HG03520 (cell line): ENCODE data around the gene HCRTR1.
"Not testable (repeated sequence)": the region's sequence is repeated elsewhere in the genome, so short reads cannot be mapped to it uniquely, and the experiment has no call there.

Experiments used
- ATAC-seq: cut with Tn5 transposase; IDR thresholded peaks from one replicate; pipeline ENCODE4 v1.9.1; 2021; ENCODE audit warnings: mild to moderate bottlenecking, moderate library complexity; ENCODE audit not compliant: unreplicated experiment

HCRTR1 gene

DNA sequence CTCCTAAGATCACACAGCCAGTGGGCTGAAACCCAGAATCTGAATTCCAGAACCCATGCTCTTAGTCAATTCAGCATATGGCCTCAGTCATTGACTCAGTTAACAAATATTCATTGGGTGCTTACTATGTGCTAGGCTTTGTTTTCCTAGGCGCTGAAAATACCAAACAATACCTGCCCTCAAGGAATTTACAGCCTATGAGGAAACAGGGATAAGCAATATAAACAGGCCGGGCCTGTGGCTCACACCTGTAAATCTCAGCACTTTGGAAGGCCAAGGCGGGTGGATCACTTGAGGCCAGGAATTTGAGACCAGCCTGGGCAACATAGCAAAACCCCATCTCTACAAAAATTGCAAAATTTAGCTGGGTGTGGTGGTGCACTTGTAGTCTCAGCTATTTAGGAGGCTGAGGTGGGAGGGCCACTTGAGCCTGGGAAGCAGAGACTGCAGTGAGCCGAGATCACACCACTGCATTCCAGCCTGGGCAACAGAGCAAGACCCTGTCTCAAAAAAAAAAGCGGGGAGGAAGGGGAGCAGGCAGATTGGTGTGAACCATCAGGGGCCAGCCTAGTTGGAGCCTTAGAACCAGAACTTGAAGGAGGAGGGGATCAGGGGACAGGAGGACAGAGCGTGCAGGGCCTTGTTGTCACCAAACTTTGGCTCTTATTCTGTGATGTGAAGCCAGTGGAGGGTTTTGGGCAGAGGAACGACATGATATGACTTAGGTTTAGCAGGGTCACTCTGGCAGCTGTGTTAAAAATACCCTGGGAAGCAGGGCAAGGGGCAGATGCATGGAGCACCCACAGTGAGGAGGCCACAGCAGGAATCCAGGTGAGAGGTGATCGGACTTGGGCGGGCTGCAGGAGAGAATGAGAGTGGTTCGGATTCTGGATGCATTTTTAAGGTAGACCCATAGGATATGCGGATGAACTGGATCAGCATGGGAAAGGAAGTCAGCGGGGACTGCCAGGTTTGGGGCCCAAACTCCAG is 35.4 kb upstream of the HCRTR1 start:
- ATAC-seq: no peak

DNA sequence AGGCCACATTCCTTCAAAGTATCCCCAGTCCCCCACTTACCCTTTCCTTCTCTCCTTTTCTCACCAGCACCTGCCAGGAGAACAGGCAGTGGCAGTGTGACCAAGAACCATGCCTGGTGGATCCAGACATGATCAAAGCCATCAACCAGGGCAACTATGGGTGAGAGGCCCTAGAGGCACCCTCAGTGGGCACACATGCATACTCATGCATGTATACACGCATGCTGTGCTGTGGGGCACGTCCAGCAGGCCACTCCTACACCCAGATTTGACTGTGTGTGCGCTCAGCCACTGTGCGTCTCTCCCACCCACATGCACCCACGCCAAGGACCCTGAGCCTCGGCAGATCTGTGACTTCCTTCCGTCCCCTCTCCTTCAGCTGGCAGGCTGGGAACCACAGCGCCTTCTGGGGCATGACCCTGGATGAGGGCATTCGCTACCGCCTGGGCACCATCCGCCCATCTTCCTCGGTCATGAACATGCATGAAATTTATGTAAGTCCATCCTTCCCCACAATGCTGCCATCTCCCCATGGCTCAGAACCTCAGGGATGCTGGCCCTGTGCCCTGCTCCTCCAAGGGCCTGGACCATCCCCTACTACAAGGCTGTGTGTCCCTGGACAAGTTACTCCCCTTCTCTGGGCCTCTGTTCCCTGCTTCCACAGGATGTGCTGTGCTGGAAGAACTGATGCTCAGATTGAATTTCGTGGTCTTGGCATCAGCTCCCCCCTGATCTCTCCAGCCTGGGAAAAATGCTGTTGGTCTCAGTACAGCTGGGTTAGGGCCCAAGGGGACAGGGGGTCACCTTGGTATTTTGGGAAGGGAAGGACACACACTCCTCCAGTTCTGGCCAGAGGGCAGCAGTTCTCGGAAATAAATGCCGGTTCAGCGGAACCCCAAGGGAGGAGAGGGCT is 34.2 kb upstream of the HCRTR1 start:
- ATAC-seq: no peak

DNA sequence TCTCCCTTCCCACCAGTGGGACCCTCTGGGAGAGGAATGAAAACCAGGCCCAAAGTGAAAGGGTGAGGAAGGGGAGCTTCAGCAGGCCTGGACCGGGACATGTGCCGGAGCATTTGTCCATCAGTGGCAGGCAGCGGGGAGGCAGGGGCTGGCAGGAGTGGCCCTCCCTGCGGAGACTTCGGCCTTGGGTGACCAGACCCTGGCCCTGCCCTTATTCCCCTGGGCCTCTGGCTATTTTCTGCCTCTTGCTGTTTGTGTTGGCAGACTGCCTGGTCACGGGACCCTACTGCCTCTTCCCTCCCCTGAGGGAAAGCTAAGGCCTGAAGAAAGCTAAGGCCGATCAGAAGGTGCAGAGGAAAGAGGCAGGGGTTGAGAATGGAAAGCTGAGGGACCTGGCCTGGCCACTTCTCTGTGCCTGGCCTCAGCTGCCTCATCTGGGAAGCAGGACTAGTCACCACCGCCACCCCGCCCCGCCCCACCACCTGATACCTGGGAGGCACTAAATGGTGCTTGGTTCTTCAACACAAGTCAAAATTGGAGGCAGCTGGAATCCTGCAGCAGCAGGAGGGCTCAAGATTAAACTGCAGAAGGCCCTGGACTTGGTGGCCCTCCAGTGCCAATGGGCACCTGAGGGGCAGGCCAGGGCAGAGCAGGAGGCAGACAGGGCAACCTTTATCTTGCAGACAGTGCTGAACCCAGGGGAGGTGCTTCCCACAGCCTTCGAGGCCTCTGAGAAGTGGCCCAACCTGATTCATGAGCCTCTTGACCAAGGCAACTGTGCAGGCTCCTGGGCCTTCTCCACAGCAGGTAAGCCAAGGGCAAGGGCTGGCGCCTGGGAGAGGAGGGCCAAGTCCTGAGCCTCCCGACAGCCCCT is 33.3 kb upstream of the HCRTR1 start:
- no peak for ATAC-seq

DNA sequence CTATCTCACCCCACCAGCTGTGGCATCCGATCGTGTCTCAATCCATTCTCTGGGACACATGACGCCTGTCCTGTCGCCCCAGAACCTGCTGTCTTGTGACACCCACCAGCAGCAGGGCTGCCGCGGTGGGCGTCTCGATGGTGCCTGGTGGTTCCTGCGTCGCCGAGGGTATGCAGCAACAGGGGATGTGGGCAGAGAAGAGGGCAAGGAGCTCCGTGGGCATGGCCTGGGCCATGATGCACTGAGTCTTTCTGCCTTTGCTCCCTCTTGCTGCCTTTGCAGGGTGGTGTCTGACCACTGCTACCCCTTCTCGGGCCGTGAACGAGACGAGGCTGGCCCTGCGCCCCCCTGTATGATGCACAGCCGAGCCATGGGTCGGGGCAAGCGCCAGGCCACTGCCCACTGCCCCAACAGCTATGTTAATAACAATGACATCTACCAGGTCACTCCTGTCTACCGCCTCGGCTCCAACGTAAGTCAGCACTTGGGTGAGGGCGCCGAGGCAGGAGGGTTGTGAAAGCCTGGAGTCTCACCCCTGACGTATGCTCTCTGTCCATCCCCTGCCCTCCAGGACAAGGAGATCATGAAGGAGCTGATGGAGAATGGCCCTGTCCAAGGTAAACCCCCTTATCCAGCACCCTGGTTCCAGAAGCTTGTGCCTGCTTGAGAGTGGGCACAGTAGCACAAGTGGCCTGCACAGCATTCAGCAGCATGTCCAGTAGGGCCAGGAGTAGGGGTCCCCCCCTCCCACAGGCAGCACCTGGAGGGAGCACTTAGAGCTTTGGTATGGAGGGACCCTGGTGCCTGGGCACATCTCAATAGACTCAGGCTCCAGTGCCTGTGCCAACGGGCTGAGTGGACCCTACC is 32.4 kb upstream of the HCRTR1 start:
- ATAC-seq: no peak

DNA sequence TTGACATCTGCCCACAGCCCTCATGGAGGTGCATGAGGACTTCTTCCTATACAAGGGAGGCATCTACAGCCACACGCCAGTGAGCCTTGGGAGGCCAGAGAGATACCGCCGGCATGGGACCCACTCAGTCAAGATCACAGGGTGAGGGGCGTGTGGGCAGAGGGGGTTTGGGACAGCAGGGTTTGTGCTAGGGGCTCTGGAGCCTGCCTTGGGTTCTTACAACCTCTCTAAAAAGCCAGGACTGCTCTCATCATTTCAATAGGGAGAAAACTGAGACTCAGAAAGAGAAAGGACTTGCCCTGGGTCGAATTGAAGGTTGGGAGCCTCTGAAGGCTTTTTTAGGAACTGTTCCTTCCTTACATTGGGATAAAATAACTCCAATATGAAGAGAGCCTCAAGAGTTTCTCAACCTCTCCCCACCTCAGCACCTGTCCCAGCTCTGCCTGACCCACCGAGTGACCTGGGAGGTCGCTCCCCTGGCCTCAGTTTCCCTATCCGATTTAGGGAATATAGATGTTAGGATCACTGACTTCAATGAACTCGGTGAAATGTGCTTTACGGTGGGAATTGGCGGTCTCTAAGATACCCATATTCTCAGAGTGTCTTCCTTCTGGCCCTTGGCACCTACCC is 31.6 kb upstream of the HCRTR1 start:
- no peak for ATAC-seq

DNA sequence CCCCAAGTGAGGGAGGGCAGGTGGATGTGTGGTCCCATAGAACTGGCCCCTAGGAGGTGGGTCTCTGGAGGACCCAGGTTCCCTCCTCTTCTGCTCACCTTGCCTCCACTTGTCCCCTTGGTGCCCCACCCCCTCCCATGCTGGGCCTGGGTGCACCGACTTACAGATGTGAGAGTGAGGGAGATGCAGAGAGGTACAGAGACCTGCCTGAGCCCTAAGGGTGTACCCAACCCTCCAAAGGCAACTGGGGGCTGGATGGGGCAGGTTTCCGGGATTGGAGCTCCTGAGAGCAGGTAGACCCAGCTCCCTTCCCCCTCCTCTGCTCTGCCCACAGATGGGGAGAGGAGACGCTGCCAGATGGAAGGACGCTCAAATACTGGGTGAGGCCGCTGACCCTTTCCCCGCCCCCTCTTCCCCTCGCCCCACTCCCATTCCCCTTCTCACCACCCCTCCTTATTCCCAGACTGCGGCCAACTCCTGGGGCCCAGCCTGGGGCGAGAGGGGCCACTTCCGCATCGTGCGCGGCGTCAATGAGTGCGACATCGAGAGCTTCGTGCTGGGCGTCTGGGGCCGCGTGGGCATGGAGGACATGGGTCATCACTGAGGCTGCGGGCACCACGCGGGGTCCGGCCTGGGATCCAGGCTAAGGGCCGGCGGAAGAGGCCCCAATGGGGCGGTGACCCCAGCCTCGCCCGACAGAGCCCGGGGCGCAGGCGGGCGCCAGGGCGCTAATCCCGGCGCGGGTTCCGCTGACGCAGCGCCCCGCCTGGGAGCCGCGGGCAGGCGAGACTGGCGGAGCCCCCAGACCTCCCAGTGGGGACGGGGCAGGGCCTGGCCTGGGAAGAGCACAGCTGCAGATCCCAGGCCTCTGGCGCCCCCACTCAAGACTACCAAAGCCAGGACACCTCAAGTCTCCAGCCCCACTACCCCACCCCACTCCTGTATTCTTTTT is 30.8 kb upstream of the HCRTR1 start:
- no peak for ATAC-seq

DNA sequence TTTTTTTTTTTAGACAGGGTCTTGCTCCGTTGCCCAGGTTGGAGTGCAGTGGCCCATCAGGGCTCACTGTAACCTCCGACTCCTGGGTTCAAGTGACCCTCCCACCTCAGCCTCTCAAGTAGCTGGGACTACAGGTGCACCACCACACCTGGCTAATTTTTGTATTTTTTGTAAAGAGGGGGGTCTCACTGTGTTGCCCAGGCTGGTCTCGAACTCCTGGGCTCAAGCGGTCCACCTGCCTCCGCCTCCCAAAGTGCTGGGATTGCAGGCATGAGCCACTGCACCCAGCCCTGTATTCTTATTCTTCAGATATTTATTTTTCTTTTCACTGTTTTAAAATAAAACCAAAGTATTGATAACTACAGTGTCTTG is 30.2 kb upstream of the HCRTR1 start:
- ATAC-seq: not testable (repeated sequence)

DNA sequence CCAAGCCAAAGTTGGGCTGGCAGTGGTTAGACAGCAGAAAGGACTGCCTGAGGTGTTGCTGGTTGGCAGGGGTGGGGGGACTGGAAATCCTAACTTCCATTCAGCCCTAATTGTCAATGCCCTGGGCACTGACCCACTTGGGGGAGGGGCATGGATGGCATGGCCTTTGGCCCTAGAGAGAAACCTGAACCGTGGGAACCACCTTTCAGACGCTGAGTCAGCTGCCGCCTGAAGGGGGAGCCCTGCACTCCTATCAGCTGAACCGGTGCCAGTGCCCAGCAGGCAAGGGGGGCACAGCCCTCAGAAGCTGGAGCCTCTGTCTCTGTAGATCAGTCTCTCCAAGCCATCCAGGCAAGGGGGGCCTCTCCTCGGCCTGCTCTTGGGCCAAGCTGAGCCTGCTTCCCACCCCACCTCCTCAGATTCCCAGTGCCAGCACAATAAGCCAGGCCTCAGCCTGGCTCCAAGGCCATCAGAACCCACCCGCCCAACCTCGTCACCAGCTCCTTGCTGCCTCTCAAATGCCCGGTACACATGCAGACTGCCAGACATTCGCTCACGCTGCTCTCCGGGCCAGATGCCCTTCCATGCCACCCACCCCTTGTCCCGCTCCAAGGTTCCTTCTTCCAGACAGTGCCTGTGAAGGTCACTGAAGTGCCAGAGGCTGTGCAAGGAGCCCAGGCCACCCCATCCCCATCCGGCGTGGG is 29.6 kb upstream of the HCRTR1 start:
- ATAC-seq: no peak

DNA sequence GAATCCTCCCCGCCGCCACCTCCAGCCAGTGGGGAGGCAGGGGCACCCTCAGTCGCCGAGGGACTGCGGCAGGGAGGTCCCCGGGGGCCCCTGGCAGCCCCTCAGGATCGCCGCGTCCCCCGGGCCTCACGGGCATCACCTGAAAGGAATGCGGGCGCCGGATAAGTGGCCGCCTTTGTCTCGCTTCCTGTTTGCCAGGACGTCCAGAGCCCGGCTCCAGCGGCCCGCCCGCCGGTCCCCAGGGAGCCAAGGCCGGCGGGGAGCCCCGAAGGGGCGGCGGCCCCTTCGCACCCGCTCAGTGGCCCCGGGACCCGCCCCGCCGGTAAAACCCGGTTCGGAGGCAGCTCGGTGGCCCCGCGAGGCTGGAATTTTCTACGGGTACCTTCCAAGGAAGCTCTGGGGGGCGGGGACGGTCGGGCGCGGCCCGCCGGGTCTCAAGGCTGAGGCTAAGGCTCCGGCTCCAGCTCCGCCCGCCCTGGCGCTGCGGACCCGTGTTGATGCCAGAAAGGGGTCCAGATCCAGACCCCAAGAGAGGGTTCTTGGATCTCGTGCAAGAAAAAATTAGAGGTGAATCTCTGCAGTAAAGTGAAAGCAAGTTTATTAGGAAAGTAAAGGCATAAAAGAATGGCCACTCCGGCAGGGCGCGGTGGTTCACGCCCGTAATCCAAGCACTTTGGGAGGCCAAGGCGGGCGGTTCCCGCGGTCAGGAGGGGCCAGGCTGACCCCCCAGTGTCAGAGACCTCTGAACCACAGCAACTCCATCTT is 28.6 kb upstream of the HCRTR1 start:
- ATAC-seq: no peak

DNA sequence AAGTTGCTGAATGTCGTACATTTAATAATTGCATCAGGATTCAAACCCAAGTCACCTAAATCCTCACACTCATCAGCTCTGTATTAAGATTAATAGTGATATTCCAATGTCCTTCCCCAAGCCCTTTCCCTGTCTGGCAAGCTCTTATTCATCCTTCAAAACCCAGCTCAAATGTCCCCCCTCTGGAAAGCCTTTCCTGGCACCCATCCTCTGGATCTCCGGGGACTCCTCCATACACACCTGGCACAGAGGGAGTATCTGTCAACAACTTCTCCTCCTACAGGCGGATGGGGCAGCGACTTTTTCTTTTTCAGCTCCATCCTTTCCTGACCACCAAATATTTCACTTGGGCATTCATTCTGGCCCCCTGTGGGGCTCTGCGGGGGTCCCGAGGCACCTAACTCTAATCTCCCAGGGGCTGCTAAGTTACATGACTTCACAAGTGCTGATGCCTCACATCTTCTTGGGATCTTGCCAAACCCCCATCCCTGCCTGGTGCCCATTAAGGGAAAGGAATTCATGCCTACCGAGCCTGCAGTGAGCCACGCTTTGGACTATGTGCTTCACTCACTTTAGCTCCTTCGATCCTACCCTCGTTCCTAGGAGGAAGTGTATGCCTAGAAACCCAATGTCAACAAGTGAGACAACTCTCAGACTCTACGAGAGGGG is 25.9 kb upstream of the HCRTR1 start:
- ATAC-seq: no peak

DNA sequence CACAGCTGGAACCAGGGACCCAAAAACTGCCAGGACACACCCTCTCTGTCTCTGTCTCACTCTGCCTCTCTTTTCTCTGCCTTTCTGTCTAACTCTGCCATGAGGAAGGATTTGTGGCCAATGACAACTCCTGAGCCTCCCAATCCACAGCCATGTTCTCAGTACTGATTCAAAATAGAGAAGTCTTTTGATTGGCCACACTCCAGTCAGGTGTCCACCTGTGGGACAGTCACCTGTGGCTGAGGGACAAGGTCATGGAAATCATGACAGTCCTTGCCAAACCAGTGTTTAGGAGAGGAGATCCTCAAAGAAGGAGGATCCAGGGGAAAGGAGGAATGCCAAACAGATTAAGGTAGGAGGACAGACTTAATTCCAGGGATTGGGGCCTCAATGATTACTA is 25.4 kb upstream of the HCRTR1 start:
- ATAC-seq: no peak

DNA sequence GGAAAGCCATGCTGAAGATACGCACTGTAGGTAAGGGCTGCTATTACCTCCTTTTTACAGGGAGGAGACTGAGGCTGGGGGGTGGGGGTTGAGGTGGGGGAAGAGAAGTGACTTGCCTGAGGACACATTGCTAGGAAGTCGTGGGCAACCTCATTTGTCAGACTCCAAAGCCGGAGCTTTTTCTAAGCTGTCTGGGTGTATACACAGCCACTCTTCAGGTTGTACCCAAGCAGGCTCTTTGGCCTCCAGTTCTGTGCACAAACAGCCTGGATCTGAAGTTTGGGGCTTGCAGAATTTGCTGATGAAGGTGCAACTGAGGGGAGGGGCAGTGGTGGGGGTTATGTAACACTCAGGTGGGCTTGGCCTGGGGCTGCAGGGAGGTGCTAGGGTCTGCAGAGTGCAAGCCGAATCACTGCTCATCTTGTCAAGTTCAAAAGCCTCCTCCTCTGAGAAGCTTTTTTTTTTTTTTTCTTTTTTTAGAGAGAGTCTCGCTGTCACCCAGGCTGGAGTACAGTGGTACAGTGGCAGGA is 24.3 kb upstream of the HCRTR1 start:
- ATAC-seq: no peak

DNA sequence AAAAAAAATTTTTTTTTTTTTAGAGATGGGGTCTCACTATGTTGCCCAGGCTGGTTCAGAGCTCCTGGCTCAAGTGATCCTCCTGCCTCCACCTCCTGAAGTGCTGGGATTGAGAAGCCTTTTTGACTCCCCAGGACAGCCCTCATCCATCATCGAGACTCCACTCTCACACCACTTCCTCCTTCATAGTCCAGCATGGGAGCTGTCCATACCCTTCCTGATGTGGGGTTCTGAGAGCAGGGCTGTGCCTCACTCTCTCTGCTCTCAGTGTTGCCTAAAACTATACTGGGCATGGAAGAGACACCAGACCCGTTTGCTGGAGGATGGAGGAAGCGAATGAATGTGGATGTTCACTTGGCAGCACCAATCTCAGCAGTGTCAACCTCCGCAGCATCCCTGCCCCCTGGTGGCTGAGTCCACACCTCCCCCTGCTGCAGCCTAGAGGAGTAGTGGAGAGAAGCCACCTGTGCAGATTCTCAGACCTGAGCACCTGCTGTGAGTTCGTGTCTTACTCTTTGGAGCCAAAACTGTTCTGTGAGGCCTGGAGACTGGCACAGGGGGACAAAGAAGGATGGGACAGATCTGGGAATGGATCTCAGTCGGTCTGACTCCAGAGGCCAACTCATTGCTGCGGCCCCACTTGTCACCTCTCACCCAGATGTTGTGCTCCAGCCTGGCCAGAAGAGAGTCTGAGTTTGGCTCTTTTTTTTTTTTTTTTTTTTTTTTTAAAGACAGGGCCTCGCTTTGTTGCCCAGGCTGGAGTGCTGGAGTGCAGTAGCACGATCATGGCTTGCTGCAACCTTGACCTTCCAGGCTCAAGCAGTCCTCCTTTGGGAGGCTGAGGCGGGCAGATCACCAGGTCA is 23.5 kb upstream of the HCRTR1 start:
- no peak for ATAC-seq

DNA sequence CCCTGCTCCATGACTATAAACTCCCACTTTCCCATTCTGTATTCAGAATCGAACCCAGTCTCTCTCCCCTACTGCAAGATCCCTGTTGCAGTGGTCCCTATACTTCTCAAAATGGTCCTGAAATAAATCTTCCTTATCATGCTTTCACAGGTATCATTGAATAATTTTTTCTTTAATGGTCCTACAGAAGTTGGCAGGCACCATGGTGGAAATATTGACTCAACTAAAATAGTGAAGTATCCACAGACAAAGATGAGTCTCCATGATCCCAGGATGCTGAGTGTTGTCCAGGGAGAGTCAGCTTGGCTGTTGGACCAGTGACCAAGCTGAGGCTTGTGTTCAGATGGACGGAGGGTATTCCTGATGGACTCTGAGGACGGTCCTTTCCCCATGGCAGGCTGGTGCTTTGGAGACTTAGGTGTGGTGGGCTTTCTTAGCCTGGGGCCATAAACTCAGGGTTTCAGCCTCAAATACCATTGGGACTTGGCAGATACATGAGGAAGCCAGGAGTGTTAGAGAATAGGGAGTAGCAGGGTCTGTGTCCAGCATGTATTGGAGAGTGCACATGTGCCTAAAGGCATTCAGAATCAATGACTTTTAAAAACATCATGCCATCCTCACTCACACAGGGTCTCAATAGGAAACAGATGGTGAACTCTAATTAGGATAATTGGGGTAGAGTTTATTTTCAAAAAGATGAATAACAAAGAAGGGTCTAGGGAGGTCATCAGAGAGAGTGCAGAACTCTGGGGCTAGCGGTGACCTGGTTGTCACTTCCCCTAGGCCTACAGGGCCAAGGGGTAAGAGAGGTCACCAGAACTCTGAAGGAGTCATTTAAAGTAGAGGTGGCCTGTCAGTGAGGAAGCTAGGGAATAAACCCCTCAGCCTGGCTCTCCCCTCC is 21.4 kb upstream of the HCRTR1 start:
- ATAC-seq: no peak
